HepG2 (cell line): ENCODE measurements around the gene TNFAIP2.

Source experiments
- ARNTL ChIP-seq: sonication (generic); formaldehyde crosslinking; IDR thresholded peaks from 2 replicates; pipeline ENCODE4 v1.4.0; 2020; ENCODE audit warnings: mild to moderate bottlenecking, missing genetic modification reagents
- EP300 ChIP-seq, 3 experiments: sonication (generic) in 1 of 3; formaldehyde crosslinking in 1 of 3; IDR thresholded peaks; 2 replicates each; pipeline versions ENCODE4 v1.5.1 to v1.6.1; 2011 to 2020; ENCODE audit warnings: low read depth in 2 of 3, low read length in 2 of 3, borderline replicate concordance in 1 of 3, improper control_type of control experiment in 1 of 3, mild to moderate bottlenecking in 1 of 3, missing genetic modification reagents in 1 of 3, moderate library complexity in 1 of 3
- SP1 ChIP-seq, 2 experiments: fragments of 450-650 bp in 1 of 2; sonication (generic) in 1 of 2; formaldehyde crosslinking in 1 of 2; IDR thresholded peaks; 2 replicates each; pipeline versions ENCODE4 v1.4.0 to v1.6.1; 2016 to 2020; ENCODE audit warnings: missing genetic modification reagents in 1 of 2
- TF ChIP-seq, protein P1 (sequence below): sonication (generic); formaldehyde crosslinking; IDR thresholded peaks from 2 replicates; pipeline ENCODE4 v1.5.0; 2020; ENCODE audit warnings: mild to moderate bottlenecking, missing genetic modification reagents, moderate library complexity
- TF ChIP-seq, protein P2 (sequence below), 2 experiments: sonication (generic) in 1 of 2; formaldehyde crosslinking in 1 of 2; IDR thresholded peaks; 2 replicates each; pipeline versions ENCODE4 v1.5.1 to v1.6.1; 2011 to 2020; ENCODE audit warnings: borderline replicate concordance in 1 of 2, low read depth in 1 of 2, low read length in 1 of 2, mild to moderate bottlenecking in 1 of 2, missing genetic modification reagents in 1 of 2, moderate library complexity in 1 of 2

DNA sequence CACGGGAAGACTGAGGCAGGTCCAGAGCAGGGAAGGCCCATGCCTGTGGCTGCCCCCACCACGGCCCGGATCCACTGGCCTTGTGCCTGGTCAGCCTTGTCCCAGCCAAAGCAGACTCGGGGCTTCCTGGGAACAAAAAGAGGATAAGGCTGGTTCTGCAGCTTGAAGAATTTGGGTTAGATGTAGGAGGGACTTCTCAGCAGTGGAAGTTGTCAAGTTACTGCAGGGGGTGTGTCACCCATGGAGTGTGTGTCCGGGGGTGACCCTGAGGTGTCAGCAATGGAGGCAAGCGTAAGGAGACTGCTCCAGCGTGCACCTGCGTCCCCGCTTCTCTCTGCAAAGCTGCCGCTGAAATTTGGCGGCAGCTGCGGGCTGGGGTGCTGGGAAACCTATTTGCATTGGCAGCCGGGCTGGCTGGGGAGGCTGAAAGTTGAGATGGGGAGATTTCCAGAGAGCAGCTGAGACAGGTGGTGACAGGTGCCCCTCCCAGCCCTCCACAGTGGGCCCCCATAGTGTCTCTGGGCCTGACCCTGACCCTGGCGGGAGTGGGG lies 12.5 kb upstream of the TNFAIP2 start:
- TF ChIP-seq EP300 (IDR thresholded peaks at IDR 0.05; ENCODE audit: low read depth in 2 of 2, low read length in 2 of 2) (no peak), EP300 (CRISPR knock-in tag; IDR thresholded peaks at IDR 0.05; ENCODE audit: borderline replicate concordance) (no peak), SP1 (IDR thresholded peaks at IDR 0.05) (no peak), SP1 (CRISPR knock-in tag; IDR thresholded peaks at IDR 0.05) (no peak), ARNTL (CRISPR knock-in tag) (no peak)
- TF ChIP-seq, protein P1, sequence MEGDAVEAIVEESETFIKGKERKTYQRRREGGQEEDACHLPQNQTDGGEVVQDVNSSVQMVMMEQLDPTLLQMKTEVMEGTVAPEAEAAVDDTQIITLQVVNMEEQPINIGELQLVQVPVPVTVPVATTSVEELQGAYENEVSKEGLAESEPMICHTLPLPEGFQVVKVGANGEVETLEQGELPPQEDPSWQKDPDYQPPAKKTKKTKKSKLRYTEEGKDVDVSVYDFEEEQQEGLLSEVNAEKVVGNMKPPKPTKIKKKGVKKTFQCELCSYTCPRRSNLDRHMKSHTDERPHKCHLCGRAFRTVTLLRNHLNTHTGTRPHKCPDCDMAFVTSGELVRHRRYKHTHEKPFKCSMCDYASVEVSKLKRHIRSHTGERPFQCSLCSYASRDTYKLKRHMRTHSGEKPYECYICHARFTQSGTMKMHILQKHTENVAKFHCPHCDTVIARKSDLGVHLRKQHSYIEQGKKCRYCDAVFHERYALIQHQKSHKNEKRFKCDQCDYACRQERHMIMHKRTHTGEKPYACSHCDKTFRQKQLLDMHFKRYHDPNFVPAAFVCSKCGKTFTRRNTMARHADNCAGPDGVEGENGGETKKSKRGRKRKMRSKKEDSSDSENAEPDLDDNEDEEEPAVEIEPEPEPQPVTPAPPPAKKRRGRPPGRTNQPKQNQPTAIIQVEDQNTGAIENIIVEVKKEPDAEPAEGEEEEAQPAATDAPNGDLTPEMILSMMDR = no peak
- TF ChIP-seq, protein P2, sequence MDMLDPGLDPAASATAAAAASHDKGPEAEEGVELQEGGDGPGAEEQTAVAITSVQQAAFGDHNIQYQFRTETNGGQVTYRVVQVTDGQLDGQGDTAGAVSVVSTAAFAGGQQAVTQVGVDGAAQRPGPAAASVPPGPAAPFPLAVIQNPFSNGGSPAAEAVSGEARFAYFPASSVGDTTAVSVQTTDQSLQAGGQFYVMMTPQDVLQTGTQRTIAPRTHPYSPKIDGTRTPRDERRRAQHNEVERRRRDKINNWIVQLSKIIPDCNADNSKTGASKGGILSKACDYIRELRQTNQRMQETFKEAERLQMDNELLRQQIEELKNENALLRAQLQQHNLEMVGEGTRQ (IDR thresholded peaks at IDR 0.05; ENCODE audit: low read depth, low read length) = no peak
- TF ChIP-seq, protein P2 (CRISPR knock-in tag; IDR thresholded peaks at IDR 0.05; ENCODE audit: borderline replicate concordance) = no peak
